Stimulated activated CD8-positive, alpha-beta memory T cell treated with anti-CD3 and anti-CD28 coated beads, Interleukin-2, amount 100 ng/mL, for 1 hour (primary cell): ENCODE measurements around the gene ADAT2.

Source experiments
- DNase-seq, 2 donors: peaks; one replicate each; pipeline ENCODE4 v3.0.0-alpha.2; 2020; ENCODE audit warnings: low read depth in 2 of 2

ADAT2 gene

GRCh38 chr6:143441680-143442545, 8.6 kb downstream of the ADAT2 start:
- DNase-seq = no peak

- no peak for DNase-seq
Measured at GRCh38 chr6:143441010-143441409, 9.5 kb downstream of the ADAT2 start.

- no peak for DNase-seq
Measured at GRCh38 chr6:143432588-143432987, 17.9 kb downstream of the ADAT2 start.

- no peak for DNase-seq
Measured at GRCh38 chr6:143431226-143431625, 19.3 kb downstream of the ADAT2 start.

GRCh38 chr6:143429970-143430369, 20.5 kb downstream of the ADAT2 start:
- DNase-seq = no peak

GRCh38 chr6:143427109-143427817, 23.2 kb downstream of the ADAT2 start:
- peak; percentile 44 to 58 for DNase-seq

GRCh38 chr6:143426026-143426425, 24.5 kb downstream of the ADAT2 start:
- no peak for DNase-seq

- DNase-seq = no peak
Measured at GRCh38 chr6:143419526-143419925, 31.0 kb downstream of the ADAT2 start.

GRCh38 chr6:143414769-143415168, 35.7 kb downstream of the ADAT2 start:
- DNase-seq = no peak

GRCh38 chr6:143410859-143411270, 39.6 kb downstream of the ADAT2 start:
- DNase-seq = no peak

- no peak for DNase-seq
Measured at GRCh38 chr6:143408787-143409162, 41.7 kb downstream of the ADAT2 start.

- no peak for DNase-seq
Measured at GRCh38 chr6:143408151-143408786, 42.2 kb downstream of the ADAT2 start.

- DNase-seq = no peak
Measured at GRCh38 chr6:143406673-143407072, 43.8 kb downstream of the ADAT2 start.

- DNase-seq = no peak
Measured at GRCh38 chr6:143405373-143406154, 44.9 kb downstream of the ADAT2 start.

GRCh38 chr6:143402721-143403336, 47.7 kb downstream of the ADAT2 start:
- no peak for DNase-seq

- DNase-seq = no peak
Measured at GRCh38 chr6:143401636-143402370, 48.7 kb downstream of the ADAT2 start.

GRCh38 chr6:143401068-143401446, 49.4 kb downstream of the ADAT2 start:
- DNase-seq = no peak

- DNase-seq = no peak
Measured at GRCh38 chr6:143400258-143401067, 50.0 kb downstream of the ADAT2 start.

- no peak for DNase-seq
Measured at GRCh38 chr6:143399775-143400174, 50.7 kb downstream of the ADAT2 start.

- DNase-seq = no peak
Measured at GRCh38 chr6:143399176-143399575, 51.3 kb downstream of the ADAT2 start.
